Measurements from ENCODE around the gene SLC46A2. TPM values are rescaled to one million over a fixed set of nuclear protein-coding genes. Genes with fewer than 3 reads are reported as not detected.

The SLC46A2 gene
- total and polyA plus RNA-seq, 5 donors from 2014 or later: 0.11 TPM; not detected in 4

DNA sequence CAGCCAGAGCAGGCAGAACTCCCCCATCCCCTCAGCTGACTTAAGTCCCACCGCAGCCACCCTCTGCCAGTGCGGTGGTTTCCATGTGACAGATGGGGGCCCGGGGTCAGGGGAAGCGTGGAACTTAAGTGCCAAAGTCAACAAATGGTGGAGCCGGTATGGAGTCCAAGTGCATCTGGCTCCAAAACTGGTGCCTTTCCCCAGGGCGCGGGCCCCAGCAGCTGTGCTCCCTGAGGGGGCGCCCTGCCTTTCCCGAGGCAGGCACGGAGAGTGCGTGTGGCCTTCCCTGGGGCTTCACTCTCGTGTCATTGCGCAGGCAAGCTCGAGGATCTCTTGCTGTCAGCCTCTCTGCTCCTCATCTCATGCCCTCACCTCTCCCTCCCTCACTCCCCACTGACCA lies 33.8 kb downstream of the SLC46A2 start:
- Histone ChIP-seq H3K9me3 (ENCODE audit: control insufficient read depth in 2 of 2, low read length in 2 of 2) (no peaks in the 10 kb centered on the region), H3K4me1 (ENCODE audit: control insufficient read depth, insufficient read depth, low read length, poor library complexity, severe bottlenecking) (no peaks in the 10 kb centered on the region), H3K36me3 (ENCODE audit: control insufficient read depth, insufficient read depth, low read length) (peaks cover 8% of the 10 kb centered on the region), H3K27ac (ENCODE audit: insufficient read depth, low read length, poor library complexity, severe bottlenecking) (no peak overlapping the region), H3K4me3 (ENCODE audit: low read depth, low read length) (no peak overlapping the region), H3K27me3 (ENCODE audit: control insufficient read depth, insufficient read depth, low read length) (no peaks in the 10 kb centered on the region)
- ATAC-seq (ENCODE audit: low read depth in 2 of 2) (no peak), DNase-seq (no peak)
- H3K9me3 Mint-ChIP-seq: no peaks in the 10 kb centered on the region
- peaks cover 0 to 14% (median 6%) of the 10 kb centered on the region in 4 donors for H3K4me1 Mint-ChIP-seq
- no peak overlapping the region for H3K27ac Mint-ChIP-seq
- H3K27me3 Mint-ChIP-seq: no peaks in the 10 kb centered on the region
- no peak overlapping the region for H3K4me3 Mint-ChIP-seq
- peaks cover 35% of the 10 kb centered on the region for H3K36me3 Mint-ChIP-seq

DNA sequence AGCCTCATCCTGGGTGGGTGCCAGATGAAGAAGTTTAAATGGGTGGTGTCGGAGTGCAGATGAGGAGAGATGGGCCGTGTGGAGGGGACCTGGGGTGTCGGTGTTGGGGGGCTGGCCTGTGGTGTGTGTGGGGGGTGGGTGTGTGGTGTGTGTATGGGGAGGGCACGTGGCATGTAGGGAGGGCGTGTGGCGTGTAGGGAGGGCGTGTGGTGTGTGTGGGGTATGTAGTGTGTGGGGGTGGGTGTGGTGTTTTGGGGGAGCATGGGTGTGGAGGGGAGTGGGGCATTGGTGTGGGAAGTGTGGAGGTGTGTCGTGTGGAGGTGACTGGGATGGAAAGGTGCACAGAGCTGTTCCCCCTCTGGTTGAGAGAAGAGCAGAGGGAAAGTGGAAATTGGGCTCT lies 34.5 kb downstream of the SLC46A2 start:
- no peak overlapping the region for H3K27ac Mint-ChIP-seq
- H3K36me3 Mint-ChIP-seq: peaks cover 41% of the 10 kb centered on the region
- H3K27me3 Mint-ChIP-seq: no peaks in the 10 kb centered on the region

GRCh38 chr9:112854657-112855056 lies 36.0 kb downstream of the SLC46A2 start:
- H3K27me3 ChIP-seq (ENCODE audit: control insufficient read depth, insufficient read depth, low read length): no peaks in the 10 kb centered on the region
- Mint-ChIP-seq H3K36me3 (peaks cover 36% of the 10 kb centered on the region), H3K4me1 (peaks cover 0 to 12% (median 6%) of the 10 kb centered on the region in 4 donors), H3K27me3 (no peaks in the 10 kb centered on the region), H3K9me3 (no peaks in the 10 kb centered on the region), H3K27ac (peak overlapping the region in 1 of 3 donors; percentile 87), H3K4me3 (no peak overlapping the region)
- no peaks in the 10 kb centered on the region for H3K9me3 ChIP-seq (ENCODE audit: control insufficient read depth in 2 of 2, low read length in 2 of 2)
- H3K4me3 ChIP-seq (ENCODE audit: low read depth, low read length): no peak overlapping the region
- peaks cover 20% of the 10 kb centered on the region for H3K36me3 ChIP-seq (ENCODE audit: control insufficient read depth, insufficient read depth, low read length)
- H3K27ac ChIP-seq (ENCODE audit: insufficient read depth, low read length, poor library complexity, severe bottlenecking): no peak overlapping the region
- H3K4me1 ChIP-seq (ENCODE audit: control insufficient read depth, insufficient read depth, low read length, poor library complexity, severe bottlenecking): no peaks in the 10 kb centered on the region
- no peak for ATAC-seq (ENCODE audit: low read depth in 2 of 2)
- no peak for DNase-seq

More for the DNA sequence above, 34.5 kb downstream of the SLC46A2 start:
- Histone ChIP-seq H3K36me3 (ENCODE audit: control insufficient read depth, insufficient read depth, low read length) (peaks cover 13% of the 10 kb centered on the region), H3K27ac (ENCODE audit: insufficient read depth, low read length, poor library complexity, severe bottlenecking) (no peak overlapping the region), H3K4me3 (ENCODE audit: low read depth, low read length) (no peak overlapping the region), H3K27me3 (ENCODE audit: control insufficient read depth, insufficient read depth, low read length) (no peaks in the 10 kb centered on the region), H3K4me1 (ENCODE audit: control insufficient read depth, insufficient read depth, low read length, poor library complexity, severe bottlenecking) (no peaks in the 10 kb centered on the region), H3K9me3 (ENCODE audit: control insufficient read depth in 2 of 2, low read length in 2 of 2) (no peaks in the 10 kb centered on the region)
- Mint-ChIP-seq H3K9me3 (no peaks in the 10 kb centered on the region), H3K4me1 (peaks cover 0 to 14% (median 6%) of the 10 kb centered on the region in 4 donors), H3K4me3 (no peak overlapping the region)
- ATAC-seq (ENCODE audit: low read depth in 2 of 2): no peak
- DNase-seq: no peak

GRCh38 chr9:112853882-112854585 lies 36.6 kb downstream of the SLC46A2 start:
- H3K27ac Mint-ChIP-seq: no peak overlapping the region
- H3K36me3 Mint-ChIP-seq: peaks cover 36% of the 10 kb centered on the region
- Histone ChIP-seq H3K27me3 (ENCODE audit: control insufficient read depth, insufficient read depth, low read length) (no peaks in the 10 kb centered on the region), H3K27ac (ENCODE audit: insufficient read depth, low read length, poor library complexity, severe bottlenecking) (no peak overlapping the region), H3K4me3 (ENCODE audit: low read depth, low read length) (no peak overlapping the region), H3K36me3 (ENCODE audit: control insufficient read depth, insufficient read depth, low read length) (peaks cover 20% of the 10 kb centered on the region), H3K9me3 (ENCODE audit: control insufficient read depth in 2 of 2, low read length in 2 of 2) (no peaks in the 10 kb centered on the region), H3K4me1 (ENCODE audit: control insufficient read depth, insufficient read depth, low read length, poor library complexity, severe bottlenecking) (no peaks in the 10 kb centered on the region)
- H3K9me3 Mint-ChIP-seq: no peaks in the 10 kb centered on the region
- no peaks in the 10 kb centered on the region for H3K27me3 Mint-ChIP-seq
- peaks cover 0 to 12% (median 5%) of the 10 kb centered on the region in 4 donors for H3K4me1 Mint-ChIP-seq
- ATAC-seq (ENCODE audit: low read depth in 2 of 2) (no peak), DNase-seq (no peak)
- no peak overlapping the region for H3K4me3 Mint-ChIP-seq

- Histone ChIP-seq H3K27me3 (ENCODE audit: control insufficient read depth, insufficient read depth, low read length) (no peaks in the 10 kb centered on the region), H3K27ac (ENCODE audit: insufficient read depth, low read length, poor library complexity, severe bottlenecking) (no peak overlapping the region), H3K9me3 (ENCODE audit: control insufficient read depth in 2 of 2, low read length in 2 of 2) (no peaks in the 10 kb centered on the region), H3K36me3 (ENCODE audit: control insufficient read depth, insufficient read depth, low read length) (peaks cover 20% of the 10 kb centered on the region), H3K4me1 (ENCODE audit: control insufficient read depth, insufficient read depth, low read length, poor library complexity, severe bottlenecking) (no peaks in the 10 kb centered on the region), H3K4me3 (ENCODE audit: low read depth, low read length) (no peak overlapping the region)
- H3K9me3 Mint-ChIP-seq: no peaks in the 10 kb centered on the region
- H3K27me3 Mint-ChIP-seq: no peaks in the 10 kb centered on the region
- no peak overlapping the region for H3K4me3 Mint-ChIP-seq
- peak overlapping the region in 1 of 3 donors; percentile 66 for H3K27ac Mint-ChIP-seq
- DNase-seq (no peak), ATAC-seq (ENCODE audit: low read depth in 2 of 2) (no peak)
- peaks cover 0 to 11% (median 3%) of the 10 kb centered on the region in 4 donors for H3K4me1 Mint-ChIP-seq
- peaks cover 31% of the 10 kb centered on the region for H3K36me3 Mint-ChIP-seq
Observed at GRCh38 chr9:112852741-112853504, 37.8 kb downstream of the SLC46A2 start.

DNA sequence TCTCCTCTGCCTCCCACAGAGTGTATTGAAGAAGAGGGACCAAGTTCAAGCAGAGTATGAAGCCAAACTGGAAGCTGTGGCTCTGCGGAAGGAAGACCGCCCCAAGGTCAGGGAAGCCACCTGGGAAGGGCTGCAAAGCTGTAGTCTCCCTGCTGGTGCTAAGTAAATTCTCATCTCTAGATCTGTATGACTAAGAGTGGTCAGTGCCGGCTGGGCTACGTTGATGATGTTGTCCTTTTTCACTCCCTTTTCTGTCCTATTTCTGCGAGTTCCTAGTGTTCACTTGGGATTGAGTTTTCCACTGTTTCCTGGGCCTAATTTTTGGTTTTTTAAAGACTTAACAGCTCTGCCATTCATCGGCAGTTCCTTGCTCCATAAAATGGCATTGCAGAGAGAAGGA lies 39.8 kb downstream of the SLC46A2 start:
- peaks cover 20% of the 10 kb centered on the region for H3K36me3 ChIP-seq (ENCODE audit: control insufficient read depth, insufficient read depth, low read length)
- Mint-ChIP-seq H3K27ac (no peak overlapping the region), H3K27me3 (no peaks in the 10 kb centered on the region), H3K9me3 (no peaks in the 10 kb centered on the region), H3K4me1 (peaks cover 0 to 10% (median 3%) of the 10 kb centered on the region in 4 donors), H3K4me3 (no peak overlapping the region), H3K36me3 (peaks cover 45% of the 10 kb centered on the region)
- no peak for DNase-seq
- no peak for ATAC-seq (ENCODE audit: low read depth in 2 of 2)
- H3K27me3 ChIP-seq (ENCODE audit: control insufficient read depth, insufficient read depth, low read length): no peaks in the 10 kb centered on the region
- H3K9me3 ChIP-seq (ENCODE audit: control insufficient read depth in 2 of 2, low read length in 2 of 2): no peaks in the 10 kb centered on the region
- no peak overlapping the region for H3K4me3 ChIP-seq (ENCODE audit: low read depth, low read length)
- H3K27ac ChIP-seq (ENCODE audit: insufficient read depth, low read length, poor library complexity, severe bottlenecking): no peak overlapping the region
- no peaks in the 10 kb centered on the region for H3K4me1 ChIP-seq (ENCODE audit: control insufficient read depth, insufficient read depth, low read length, poor library complexity, severe bottlenecking)

- no peak overlapping the region for H3K4me3 Mint-ChIP-seq
- no peak overlapping the region for H3K4me3 ChIP-seq (ENCODE audit: low read depth, low read length)
- H3K36me3 ChIP-seq (ENCODE audit: control insufficient read depth, insufficient read depth, low read length): peaks cover 20% of the 10 kb centered on the region
- H3K9me3 Mint-ChIP-seq: no peaks in the 10 kb centered on the region
- H3K27ac ChIP-seq (ENCODE audit: insufficient read depth, low read length, poor library complexity, severe bottlenecking): no peak overlapping the region
- peaks cover 4% of the 10 kb centered on the region for H3K4me1 ChIP-seq (ENCODE audit: control insufficient read depth, insufficient read depth, low read length, poor library complexity, severe bottlenecking)
- no peaks in the 10 kb centered on the region for H3K9me3 ChIP-seq (ENCODE audit: control insufficient read depth in 2 of 2, low read length in 2 of 2)
- H3K27ac Mint-ChIP-seq: no peak overlapping the region
- H3K27me3 Mint-ChIP-seq: no peaks in the 10 kb centered on the region
- H3K4me1 Mint-ChIP-seq: peaks cover 0 to 11% (median 5%) of the 10 kb centered on the region in 4 donors
- no peak for DNase-seq
- no peak for ATAC-seq (ENCODE audit: low read depth in 2 of 2)
- no peaks in the 10 kb centered on the region for H3K27me3 ChIP-seq (ENCODE audit: control insufficient read depth, insufficient read depth, low read length)
- peaks cover 43% of the 10 kb centered on the region for H3K36me3 Mint-ChIP-seq
Observed at GRCh38 chr9:112849363-112849922, 41.2 kb downstream of the SLC46A2 start.
